Retinal pigment epithelial cell (primary cell): ENCODE results near the gene GLYATL1B.
"Not testable (repeated sequence)": the region's sequence is repeated elsewhere in the genome, so short reads cannot be mapped to it uniquely, and the experiment has no call there.

Experiments
- DNase-seq: peaks from one replicate; pipeline ENCODE4 v3.0.0-alpha.2; 2010; ENCODE audit warnings: low read depth
- H3K4me3 ChIP-seq: 2 replicates; pipeline ENCODE4 v1.5.1; 2011; ENCODE audit warnings: mild to moderate bottlenecking, low read length, control low read depth, moderate library complexity
- CTCF ChIP-seq: conservative IDR thresholded peaks from 2 replicates; pipeline ENCODE4 v1.5.1; 2011; ENCODE audit warnings: low read depth, low read length, control low read depth, inconsistent platforms

GLYATL1B gene

GRCh38 chr11:59097113-59097708 is 11.1 kb downstream of the GLYATL1B start:
- peak; percentile 82 for TF ChIP-seq CTCF
- no peak overlapping the region for H3K4me3 ChIP-seq
- DNase-seq = no peak

GRCh38 chr11:59097938-59098337 is 11.8 kb downstream of the GLYATL1B start:
- not testable (repeated sequence) for H3K4me3 ChIP-seq, DNase-seq

GRCh38 chr11:59102259-59102765 is 16.2 kb downstream of the GLYATL1B start:
- peak overlapping the region; percentile 38 for H3K4me3 ChIP-seq
- DNase-seq = no peak
- TF ChIP-seq CTCF = peak; percentile 43

GRCh38 chr11:59106363-59107336 is 20.5 kb downstream of the GLYATL1B start, which contains the start of gene FAM111B:
TSS of gene FAM111B (plus strand) at chr11:59107237. CDS start at chr11:59109626, 2,389 bp downstream.
- peak; percentile 60 for DNase-seq
- peak; percentile 4 for TF ChIP-seq CTCF
- H3K4me3 ChIP-seq = peak within 1 kb of the TSS; percentile 60

- H3K4me3 ChIP-seq = peak overlapping the region; percentile 60
- not testable (repeated sequence) for DNase-seq
Observed at GRCh38 chr11:59107721-59108120, 21.6 kb downstream of the GLYATL1B start.

GRCh38 chr11:59112494-59112893 is 26.4 kb downstream of the GLYATL1B start:
- DNase-seq = no peak
- no peak overlapping the region for H3K4me3 ChIP-seq
- TF ChIP-seq CTCF = no peak

GRCh38 chr11:59114344-59114743 is 28.2 kb downstream of the GLYATL1B start:
- no peak overlapping the region for H3K4me3 ChIP-seq
- no peak for DNase-seq
- no peak for TF ChIP-seq CTCF

GRCh38 chr11:59115553-59115952 is 29.4 kb downstream of the GLYATL1B start:
- H3K4me3 ChIP-seq = no peak overlapping the region
- DNase-seq = no peak
- no peak for TF ChIP-seq CTCF
